Right forelimb (tissue), 1 donor: ENCODE results near the gene GMPR2.

Source experiments
- DNase-seq: peaks from one replicate; pipeline ENCODE4 v3.0.0-alpha.2; 2018

GMPR2 gene

DNA sequence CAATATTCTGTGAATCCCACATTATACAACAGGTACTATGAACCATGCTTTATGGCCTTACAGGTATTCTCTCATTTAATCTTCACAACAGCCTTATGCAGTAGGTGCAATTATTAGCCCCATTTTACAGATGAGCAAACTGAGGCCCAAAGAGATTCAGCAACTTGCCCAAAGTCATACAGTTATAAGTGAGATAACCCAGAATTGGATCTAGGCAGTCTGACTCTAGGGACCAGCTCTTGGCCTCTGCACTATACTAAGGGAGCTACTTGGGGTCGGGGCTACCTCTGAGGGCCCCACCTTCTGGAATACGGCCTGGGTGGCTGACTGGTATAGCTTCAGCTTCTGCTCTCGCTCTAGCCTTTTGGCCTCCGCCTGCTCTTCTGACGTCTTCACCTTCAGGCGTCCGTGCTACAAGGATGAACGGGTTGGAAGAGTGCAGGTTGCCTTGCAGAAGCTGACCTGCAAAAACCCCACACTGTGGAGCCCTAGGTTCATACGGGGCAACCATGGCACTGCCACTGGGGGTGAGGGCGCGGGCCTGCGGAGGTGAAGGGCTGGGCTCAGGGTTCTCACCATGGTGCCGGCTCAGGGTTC is 37.9 kb downstream of the GMPR2 start:
- DNase-seq, result no peak

DNA sequence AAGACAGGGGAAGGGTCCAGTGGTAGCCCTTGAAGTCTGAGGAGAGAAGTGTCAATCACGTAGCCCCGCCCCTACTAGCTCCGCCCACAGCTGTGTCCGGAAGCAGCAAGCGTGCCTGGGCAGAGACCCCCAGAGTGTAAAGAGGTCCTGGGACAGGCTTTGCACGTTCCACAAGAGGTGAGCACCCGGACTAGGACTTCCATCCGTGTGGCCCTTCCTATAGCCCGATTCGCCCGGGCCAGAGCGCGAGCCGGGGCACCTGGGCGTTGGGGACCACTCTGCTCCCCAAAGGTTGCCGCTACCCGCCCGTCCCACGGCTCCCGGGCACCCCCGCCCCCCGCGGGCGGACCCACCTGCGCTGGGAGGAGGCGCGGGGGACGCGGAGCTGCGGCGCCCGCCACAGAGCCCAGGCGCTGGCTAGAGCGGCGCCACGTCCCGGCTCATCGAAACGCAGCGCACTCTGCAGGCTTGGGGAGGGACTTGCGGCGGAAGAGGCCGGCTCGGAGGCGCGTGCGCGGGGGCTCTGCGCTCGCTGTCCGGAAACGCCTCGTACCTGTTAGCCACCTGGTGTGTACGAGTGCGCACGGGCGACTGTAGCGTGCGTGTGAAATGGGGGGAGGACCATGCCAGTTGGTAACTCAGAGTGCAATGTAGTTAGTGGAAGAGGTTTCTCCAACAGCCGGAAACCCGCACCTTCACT is 38.6 kb downstream of the GMPR2 start, which contains the start of gene RABGGTA:
Gene RABGGTA, minus strand, starts transcription at position 464 of the 700 bp plus-strand sequence. CDS start 482 bp downstream, outside the sequence.
- DNase-seq, result peak; percentile 90

DNA sequence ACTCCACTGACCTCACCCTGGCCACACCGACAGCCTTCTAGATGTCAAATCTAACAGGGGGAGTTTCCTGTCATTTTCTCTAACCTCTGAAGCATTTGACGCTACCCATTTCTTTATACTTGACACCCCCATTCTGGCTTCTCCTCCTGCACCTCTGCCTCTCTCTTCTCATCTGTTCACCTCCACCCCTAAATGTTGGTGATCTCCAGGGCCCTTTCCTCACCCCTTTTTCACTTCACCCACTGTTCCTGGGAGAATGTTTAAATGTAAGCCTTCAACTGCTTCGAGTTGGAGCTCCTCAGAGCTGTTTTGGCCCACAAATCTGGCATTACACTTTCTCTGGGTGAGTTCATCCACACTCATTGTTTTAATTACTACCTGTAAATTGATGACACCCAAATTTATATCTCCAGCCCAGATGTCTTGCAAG is 39.1 kb downstream of the GMPR2 start:
- DNase-seq, result no peak

DNA sequence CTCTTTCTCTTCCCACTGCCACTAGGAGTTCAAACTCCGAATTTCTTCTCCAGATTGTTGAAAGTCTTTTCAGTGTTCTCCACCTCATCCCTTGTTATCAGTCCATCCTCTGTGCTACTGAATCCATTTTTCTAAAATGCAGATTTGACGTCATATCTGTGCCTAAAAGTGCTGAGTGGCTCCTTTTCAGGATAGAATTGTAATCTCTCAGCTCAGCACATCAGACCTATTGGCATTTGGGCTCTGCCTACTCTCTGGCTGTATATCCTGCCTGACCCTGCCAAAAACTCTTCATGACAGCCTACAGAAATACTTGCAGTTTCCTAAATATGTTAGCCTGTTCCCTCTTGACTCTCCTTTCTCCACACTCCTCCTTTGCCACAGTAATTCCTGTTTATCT is 39.7 kb downstream of the GMPR2 start:
- DNase-seq, result no peak

GRCh38 chr14:24273422-24273998 is 40.8 kb downstream of the GMPR2 start:
- no peak for DNase-seq

- no peak for DNase-seq
These were observed 41.4 kb downstream of the GMPR2 start for GRCh38 chr14:24274101-24274543.

DNA sequence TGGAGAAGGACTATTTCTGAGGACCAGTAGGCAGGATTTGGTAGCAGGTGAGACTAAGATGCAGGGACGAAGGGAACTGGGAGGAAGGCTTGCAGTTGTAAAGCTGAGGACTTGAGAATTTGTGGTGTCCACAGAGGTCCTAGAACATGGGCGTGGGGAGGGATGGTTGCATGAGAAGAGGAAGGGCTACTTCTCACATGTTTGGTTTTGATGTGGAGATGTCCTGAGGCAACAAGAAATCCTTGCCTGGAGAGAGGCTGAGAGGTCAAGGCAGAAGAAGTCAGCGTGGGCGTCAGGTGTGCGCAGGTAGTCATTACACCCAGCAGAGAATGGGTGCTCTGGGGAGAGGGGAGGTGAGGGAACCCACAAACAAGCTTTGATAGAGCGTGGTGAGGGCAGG is 44.3 kb downstream of the GMPR2 start:
- DNase-seq, result no peak

- no peak for DNase-seq
These were observed 45.0 kb downstream of the GMPR2 start for GRCh38 chr14:24277606-24278321.

GRCh38 chr14:24278424-24278823 is 45.7 kb downstream of the GMPR2 start:
- no peak for DNase-seq

GRCh38 chr14:24279301-24280186 is 46.8 kb downstream of the GMPR2 start:
- no peak for DNase-seq

DNA sequence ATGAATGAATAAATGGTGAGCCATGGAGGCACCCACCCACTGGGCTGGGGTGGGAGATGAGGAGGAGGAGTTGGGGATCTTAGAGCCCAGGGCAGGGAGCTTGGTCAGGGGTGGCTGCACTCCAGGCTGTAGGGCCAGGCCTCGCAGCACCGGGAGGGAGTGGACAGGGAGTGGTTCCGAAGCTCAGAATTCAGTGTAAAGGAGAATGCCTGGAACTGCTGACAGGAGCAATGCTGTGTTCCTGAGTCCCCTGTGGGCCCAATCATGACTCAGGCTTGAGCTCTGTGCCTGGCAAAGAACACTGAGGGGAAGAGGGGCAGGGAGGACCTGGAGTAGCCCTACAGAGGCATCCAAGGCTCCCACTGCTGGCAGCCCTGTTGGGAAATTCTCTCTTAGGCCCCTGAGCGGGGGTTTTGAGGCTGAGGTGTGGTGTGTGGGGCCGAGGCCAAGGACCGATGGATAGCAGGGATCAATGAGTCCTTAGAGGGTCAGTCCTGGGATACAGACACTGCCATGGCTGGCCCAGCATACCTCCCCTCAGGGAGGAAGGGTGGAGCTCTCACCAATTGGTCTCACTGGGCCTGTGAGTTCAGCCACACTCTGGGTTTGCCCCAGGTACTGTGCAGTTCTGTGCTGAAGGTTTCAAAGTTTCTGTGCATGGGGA is 48.2 kb downstream of the GMPR2 start:
- no peak for DNase-seq

DNA sequence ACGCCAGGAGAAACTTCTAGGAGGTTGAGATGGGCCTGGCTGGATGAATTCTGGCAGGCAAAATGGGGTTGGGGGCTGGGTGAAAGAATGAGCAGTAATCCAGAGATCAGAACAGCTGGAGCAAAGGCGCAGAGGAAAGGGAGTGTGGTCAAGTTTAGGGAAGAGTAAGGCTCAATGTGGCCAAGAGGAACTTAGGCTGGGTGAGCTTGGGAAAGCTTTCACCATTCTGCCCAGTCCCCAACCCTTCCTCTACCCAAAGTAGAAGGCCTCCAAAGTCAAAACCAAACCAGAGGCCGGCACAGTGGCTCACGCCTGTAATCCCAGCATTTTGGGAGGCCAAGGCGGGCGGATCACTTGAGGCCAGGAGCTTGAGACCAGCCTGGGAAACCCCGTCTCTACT is 48.9 kb downstream of the GMPR2 start:
- no peak for DNase-seq

GRCh38 chr14:24282736-24283135 is 50.0 kb downstream of the GMPR2 start:
- DNase-seq, result no peak

- DNase-seq, result no peak
These were observed 51.2 kb downstream of the GMPR2 start for GRCh38 chr14:24283796-24284460.

DNA sequence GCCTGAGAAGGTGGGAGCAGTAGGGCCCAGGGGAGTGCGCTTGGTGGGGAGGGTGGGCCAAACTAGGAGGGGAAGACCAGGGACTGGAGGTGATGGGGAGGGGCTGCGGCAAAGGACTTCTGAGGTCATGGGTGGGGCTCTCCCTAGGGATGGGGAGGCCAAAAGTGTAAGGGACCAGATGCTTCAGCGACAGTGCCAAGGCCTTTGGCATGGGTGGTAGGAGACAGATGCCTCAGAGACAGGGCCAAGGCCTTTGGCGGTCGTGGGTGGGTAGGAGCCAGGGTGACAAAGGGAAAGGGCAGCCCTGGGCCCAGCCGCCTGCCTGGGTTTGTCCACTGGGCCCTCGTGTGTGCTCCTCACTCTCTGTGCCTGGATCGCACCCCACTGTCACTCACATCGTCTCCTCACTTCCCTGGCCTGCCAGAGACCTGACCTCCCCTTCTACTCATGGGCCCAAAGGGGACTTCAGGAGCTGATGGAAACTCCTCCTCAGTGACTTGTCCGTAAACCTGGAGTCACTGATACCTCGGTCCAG is 51.8 kb downstream of the GMPR2 start:
- no peak for DNase-seq

GRCh38 chr14:24285351-24285750 is 52.6 kb downstream of the GMPR2 start:
- no peak for DNase-seq

DNA sequence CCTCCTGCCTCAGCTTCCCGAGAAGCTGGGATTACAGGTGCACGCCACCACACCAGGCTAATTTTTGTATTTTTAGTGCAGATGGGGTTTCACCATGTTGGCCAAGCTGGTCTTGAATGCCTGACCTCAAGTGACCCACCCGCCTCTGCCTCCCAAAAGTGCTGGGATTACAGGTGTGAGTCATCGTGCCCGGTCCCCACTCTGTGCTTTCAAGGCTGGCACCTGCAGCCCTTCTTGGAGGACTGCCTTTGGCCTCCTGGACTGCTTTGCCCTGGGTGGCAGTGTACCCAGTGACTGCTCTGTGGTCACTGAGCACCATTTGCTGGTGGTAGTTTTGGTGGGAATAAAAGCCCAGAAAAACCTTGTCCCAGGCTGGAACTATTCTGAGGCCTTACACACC is 54.3 kb downstream of the GMPR2 start:
- DNase-seq, result no peak
